NCI-H345 treated with DMSO at 0.1 percent for 48 hours (cell line): ENCODE results near the gene EYS.

Source experiments
- DNase-seq: peaks from one replicate; lab custom pipeline; 2025; ENCODE audit not compliant: unreplicated experiment; lab: John Stamatoyannopoulos, UW

EYS gene

GRCh38 chr6:63714091-63714490, 1992.9 kb downstream of the EYS start:
- no peak for DNase-seq

- DNase-seq: no peak
These were observed 1993.7 kb downstream of the EYS start for GRCh38 chr6:63713332-63713731.

GRCh38 chr6:63709148-63709547, 1997.9 kb downstream of the EYS start:
- DNase-seq: no peak

GRCh38 chr6:63708631-63709030, 1998.4 kb downstream of the EYS start:
- no peak for DNase-seq

GRCh38 chr6:63706630-63707029, 2000.4 kb downstream of the EYS start:
- DNase-seq: no peak

- no peak for DNase-seq
These were observed 2001.3 kb downstream of the EYS start for GRCh38 chr6:63705707-63706106.

- DNase-seq: no peak
These were observed 2016.8 kb downstream of the EYS start for GRCh38 chr6:63690221-63690620.

GRCh38 chr6:63689421-63689820, 2017.6 kb downstream of the EYS start:
- DNase-seq: no peak

GRCh38 chr6:63685446-63686379, 2021.3 kb downstream of the EYS start:
- DNase-seq: no peak

- no peak for DNase-seq
These were observed 2023.9 kb downstream of the EYS start for GRCh38 chr6:63683071-63683603.

- no peak for DNase-seq
These were observed 2029.7 kb downstream of the EYS start for GRCh38 chr6:63677282-63677681.

- no peak for DNase-seq
These were observed 2030.5 kb downstream of the EYS start for GRCh38 chr6:63676412-63677114.

- no peak for DNase-seq
These were observed 2031.9 kb downstream of the EYS start for GRCh38 chr6:63675138-63675537.

GRCh38 chr6:63674635-63675034, 2032.4 kb downstream of the EYS start:
- DNase-seq: no peak

GRCh38 chr6:63673692-63674091, 2033.3 kb downstream of the EYS start:
- no peak for DNase-seq

GRCh38 chr6:63672582-63673129, 2034.4 kb downstream of the EYS start:
- DNase-seq: no peak

- DNase-seq: no peak
These were observed 2035.8 kb downstream of the EYS start for GRCh38 chr6:63671098-63671754.
